WERI-Rb-1 (cell line): ENCODE results near the gene VENTX.
"Not testable (repeated sequence)": the region's sequence is repeated elsewhere in the genome, so short reads cannot be mapped to it uniquely, and the experiment has no call there.

ENCODE experiments used
- DNase-seq: peaks from one replicate; pipeline ENCODE4 v3.0.0-alpha.2; 2020
- H3K27ac ChIP-seq: fragments of 250-450 bp; sonication (Bioruptor Pico); 2 replicates; pipeline ENCODE4 v1.5.1; 2020; ENCODE audit warnings: mild to moderate bottlenecking, moderate library complexity
- H3K27me3 ChIP-seq: fragments of 250-450 bp; sonication (Bioruptor Pico); 2 replicates; pipeline ENCODE4 v1.5.1; 2021; ENCODE audit warnings: mild to moderate bottlenecking, low read depth, moderate library complexity; ENCODE audit not compliant: insufficient read depth, severe bottlenecking
- H3K36me3 ChIP-seq: fragments of 250-450 bp; sonication (Bioruptor Pico); 2 replicates; pipeline ENCODE4 v1.5.1; 2020; ENCODE audit warnings: mild to moderate bottlenecking, moderate library complexity
- H3K4me3 ChIP-seq: 2 replicates; pipeline ENCODE4 v1.5.1; 2011; ENCODE audit warnings: low read depth, mild to moderate bottlenecking, control low read depth, low read length
- H3K9me3 ChIP-seq: fragments of 250-450 bp; sonication (Bioruptor Pico); 2 replicates; pipeline ENCODE4 v1.5.1; 2021; ENCODE audit warnings: mild to moderate bottlenecking, moderate library complexity; ENCODE audit not compliant: severe bottlenecking
- CTCF ChIP-seq: IDR thresholded peaks from 2 replicates; pipeline ENCODE4 v1.5.1; 2011; ENCODE audit warnings: low read depth, mild to moderate bottlenecking, control low read depth, inconsistent platforms, low read length

The VENTX gene

GRCh38 chr10:133264461-133264860, 26.8 kb downstream of the VENTX start:
- Histone ChIP-seq H3K27ac (no peak overlapping the region), H3K9me3 (no peaks in the 10 kb centered on the region), H3K27me3 (no peaks in the 10 kb centered on the region), H3K4me3 (no peak overlapping the region), H3K36me3 (no peaks in the 10 kb centered on the region)
- no peak for DNase-seq
- TF ChIP-seq CTCF = no peak

GRCh38 chr10:133265052-133265451, 27.4 kb downstream of the VENTX start:
- H3K27me3 ChIP-seq, DNase-seq, H3K4me3 ChIP-seq, H3K36me3 ChIP-seq, H3K9me3 ChIP-seq, H3K27ac ChIP-seq: not testable (repeated sequence)

GRCh38 chr10:133266056-133266795, 28.6 kb downstream of the VENTX start:
- H3K27ac ChIP-seq = no peak overlapping the region
- H3K4me3 ChIP-seq = no peak overlapping the region
- H3K27me3 ChIP-seq = no peaks in the 10 kb centered on the region
- no peaks in the 10 kb centered on the region for H3K36me3 ChIP-seq
- H3K9me3 ChIP-seq = no peaks in the 10 kb centered on the region
- DNase-seq = no peak
- no peak for TF ChIP-seq CTCF

- TF ChIP-seq CTCF = no peak
- Histone ChIP-seq H3K36me3 (no peaks in the 10 kb centered on the region), H3K27ac (no peak overlapping the region), H3K9me3 (no peaks in the 10 kb centered on the region), H3K4me3 (no peak overlapping the region), H3K27me3 (no peaks in the 10 kb centered on the region)
- DNase-seq = no peak
These were observed 29.6 kb downstream of the VENTX start for GRCh38 chr10:133267293-133267692.

GRCh38 chr10:133267829-133268228, 30.2 kb downstream of the VENTX start:
- Histone ChIP-seq H3K27me3 (no peaks in the 10 kb centered on the region), H3K9me3 (no peaks in the 10 kb centered on the region), H3K4me3 (no peak overlapping the region), H3K36me3 (no peaks in the 10 kb centered on the region), H3K27ac (no peak overlapping the region)
- no peak for DNase-seq
- 0 out of 2 replicates have a peak, but pooled peaks have one; percentile 13 for TF ChIP-seq CTCF

GRCh38 chr10:133268532-133268931, 30.9 kb downstream of the VENTX start:
- Histone ChIP-seq H3K36me3 (no peaks in the 10 kb centered on the region), H3K27me3 (no peaks in the 10 kb centered on the region), H3K9me3 (no peaks in the 10 kb centered on the region), H3K27ac (no peak overlapping the region), H3K4me3 (no peak overlapping the region)
- no peak for DNase-seq
- no peak for TF ChIP-seq CTCF
